Parathyroid adenoma (tissue), 2 donors: ENCODE results near the gene MAOA.

Experiments used
- H2AFZ ChIP-seq: fragments of 300-600 bp; sonication (generic); one replicate; pipeline ENCODE4 v1.7.0; 2017; ENCODE audit warnings: antibody characterized with exemption, mild to moderate bottlenecking
- H3K27ac ChIP-seq: fragments of 300-600 bp; sonication (generic); one replicate; pipeline ENCODE4 v1.7.0; 2017
- H3K27me3 ChIP-seq: fragments of 300-600 bp; sonication (generic); one replicate; pipeline ENCODE4 v1.7.0; 2017; ENCODE audit warnings: low read length; ENCODE audit not compliant: control insufficient read depth, insufficient read depth
- H3K36me3 ChIP-seq: fragments of 300-600 bp; sonication (generic); one replicate; pipeline ENCODE4 v1.7.0; 2017; ENCODE audit warnings: low read length; ENCODE audit not compliant: control insufficient read depth, insufficient read depth
- H3K4me1 ChIP-seq: fragments of 300-600 bp; sonication (generic); one replicate; pipeline ENCODE4 v1.7.0; 2017; ENCODE audit warnings: control low read depth
- H3K4me2 ChIP-seq: fragments of 300-600 bp; sonication (generic); one replicate; pipeline ENCODE4 v1.7.0; 2017; ENCODE audit warnings: low read length
- H3K4me3 ChIP-seq: fragments of 300-600 bp; sonication (generic); one replicate; pipeline ENCODE4 v1.7.0; 2017; ENCODE audit warnings: low read depth, low read length
- H3K79me2 ChIP-seq: fragments of 300-600 bp; sonication (generic); one replicate; pipeline ENCODE4 v1.7.0; 2017; ENCODE audit warnings: control low read depth
- H3K9ac ChIP-seq: fragments of 300-600 bp; sonication (generic); one replicate; pipeline ENCODE4 v1.7.0; 2017; ENCODE audit warnings: mild to moderate bottlenecking
- H3K9me3 ChIP-seq: fragments of 300-600 bp; sonication (generic); one replicate; pipeline ENCODE4 v1.7.0; 2017; ENCODE audit warnings: low read length; ENCODE audit not compliant: control insufficient read depth
- CTCF ChIP-seq: fragments of 300-600 bp; sonication (generic); IDR thresholded peaks from one replicate; pipeline ENCODE4 v1.7.0; 2017; ENCODE audit warnings: antibody characterized with exemption, mild to moderate bottlenecking
- donor health status: primary hyperparathyroidism.

The MAOA gene

DNA sequence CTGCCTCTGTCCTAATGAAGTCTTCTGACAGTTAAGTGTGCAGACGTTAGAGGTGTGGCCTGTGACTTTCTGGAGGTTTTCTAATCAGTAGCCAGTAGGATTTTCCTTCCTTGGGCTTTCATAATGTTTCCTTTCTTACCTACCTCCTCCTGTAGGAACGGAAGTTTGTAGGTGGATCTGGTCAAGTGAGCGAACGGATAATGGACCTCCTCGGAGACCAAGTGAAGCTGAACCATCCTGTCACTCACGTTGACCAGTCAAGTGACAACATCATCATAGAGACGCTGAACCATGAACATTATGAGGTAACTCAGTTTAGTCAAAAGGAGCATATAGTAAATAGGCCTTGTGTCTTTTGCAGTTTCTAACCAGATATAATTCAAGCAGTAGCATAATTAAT, 75.0 kb downstream of the MAOA start:
- Histone ChIP-seq H3K27me3 (no peaks in the 10 kb centered on the region), H3K4me3 (no peak overlapping the region), H3K27ac (no peak overlapping the region), H3K9ac (no peak overlapping the region), H3K4me1 (no peaks in the 10 kb centered on the region), H3K79me2 (no peaks in the 10 kb centered on the region), H2AFZ (no peak overlapping the region), H3K36me3 (no peaks in the 10 kb centered on the region), H3K9me3 (no peaks in the 10 kb centered on the region), H3K4me2 (no peak overlapping the region)
- no peak for TF ChIP-seq CTCF

GRCh38 chrX:43733699-43734098, 77.6 kb downstream of the MAOA start:
- Histone ChIP-seq H3K4me3 (no peak overlapping the region), H2AFZ (no peak overlapping the region), H3K27ac (no peak overlapping the region), H3K9me3 (no peaks in the 10 kb centered on the region), H3K27me3 (no peaks in the 10 kb centered on the region), H3K4me1 (no peaks in the 10 kb centered on the region), H3K4me2 (no peak overlapping the region), H3K36me3 (no peaks in the 10 kb centered on the region), H3K79me2 (no peaks in the 10 kb centered on the region), H3K9ac (no peak overlapping the region)
- TF ChIP-seq CTCF = no peak

DNA sequence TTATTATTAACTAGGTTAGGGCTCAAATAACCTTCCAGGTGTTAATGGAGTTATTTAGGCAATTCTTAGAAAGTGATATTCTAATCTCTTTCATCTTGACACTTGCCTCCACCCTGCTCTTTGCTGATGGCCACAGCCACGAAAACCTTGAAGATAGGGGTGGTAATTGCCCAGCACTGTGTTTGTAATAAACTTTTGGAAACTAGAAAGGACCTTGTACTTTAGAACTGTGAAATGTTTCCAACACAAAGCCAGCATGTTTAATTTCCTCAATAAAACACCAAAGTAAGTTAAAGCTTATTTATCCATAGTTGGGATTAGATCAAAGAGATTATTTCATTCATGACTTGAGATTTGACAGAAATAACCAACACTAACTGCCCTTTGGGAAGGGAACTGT, 78.3 kb downstream of the MAOA start:
- no peaks in the 10 kb centered on the region for H3K4me1 ChIP-seq
- H2AFZ ChIP-seq = no peak overlapping the region
- H3K9me3 ChIP-seq = no peaks in the 10 kb centered on the region
- H3K27ac ChIP-seq = no peak overlapping the region
- H3K79me2 ChIP-seq = no peaks in the 10 kb centered on the region
- H3K27me3 ChIP-seq = no peaks in the 10 kb centered on the region
- H3K9ac ChIP-seq = no peak overlapping the region
- no peak for TF ChIP-seq CTCF
- H3K4me3 ChIP-seq = no peak overlapping the region
- no peaks in the 10 kb centered on the region for H3K36me3 ChIP-seq
- H3K4me2 ChIP-seq = no peak overlapping the region

DNA sequence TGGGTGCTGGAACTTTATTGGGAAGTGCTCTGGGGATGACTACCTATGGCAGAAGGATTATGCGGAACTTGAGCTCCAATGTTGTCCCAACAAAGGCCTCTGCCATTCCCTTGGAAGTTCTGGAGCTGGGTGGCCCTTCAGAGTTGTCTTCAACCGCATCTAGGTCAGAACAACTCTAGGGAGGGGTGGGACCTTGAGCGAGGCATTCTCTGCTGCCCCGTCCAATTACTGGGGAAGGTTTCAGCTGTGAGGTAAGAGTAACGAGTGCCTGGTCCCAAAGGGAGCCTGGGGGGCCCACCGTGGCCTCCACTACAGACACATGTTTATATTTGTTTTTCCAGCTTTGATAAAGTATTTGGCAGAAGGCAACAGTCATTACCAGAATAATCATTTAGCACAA, 79.4 kb downstream of the MAOA start:
- Histone ChIP-seq H3K4me1 (no peaks in the 10 kb centered on the region), H3K9me3 (no peaks in the 10 kb centered on the region), H3K27me3 (no peaks in the 10 kb centered on the region), H3K79me2 (no peaks in the 10 kb centered on the region), H3K27ac (no peak overlapping the region), H2AFZ (no peak overlapping the region), H3K4me3 (no peak overlapping the region), H3K9ac (no peak overlapping the region), H3K36me3 (no peaks in the 10 kb centered on the region), H3K4me2 (no peak overlapping the region)
- no peak for TF ChIP-seq CTCF

DNA sequence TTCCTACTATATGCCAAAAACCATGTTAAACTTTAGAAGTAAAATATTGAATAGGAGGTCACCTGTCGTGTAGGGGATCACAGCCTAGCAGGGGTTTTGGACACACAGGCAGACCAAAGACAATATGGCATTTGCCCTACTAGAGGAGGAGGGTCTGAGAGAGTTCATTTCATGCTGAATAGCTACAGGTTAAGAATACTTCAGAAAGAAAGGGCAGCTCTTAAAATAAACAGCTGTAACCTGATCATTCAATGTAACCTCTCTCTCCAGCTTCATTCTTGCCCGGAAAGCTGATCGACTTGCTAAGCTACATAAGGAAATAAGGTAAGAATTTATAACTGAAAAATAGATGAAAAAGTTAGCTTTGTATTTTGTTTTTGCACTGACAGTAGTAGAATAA, 79.9 kb downstream of the MAOA start:
- H3K9ac ChIP-seq = no peak overlapping the region
- no peaks in the 10 kb centered on the region for H3K27me3 ChIP-seq
- no peaks in the 10 kb centered on the region for H3K36me3 ChIP-seq
- H3K4me2 ChIP-seq = no peak overlapping the region
- no peaks in the 10 kb centered on the region for H3K4me1 ChIP-seq
- no peaks in the 10 kb centered on the region for H3K79me2 ChIP-seq
- H3K27ac ChIP-seq = no peak overlapping the region
- H3K9me3 ChIP-seq = no peaks in the 10 kb centered on the region
- H3K4me3 ChIP-seq = no peak overlapping the region
- H2AFZ ChIP-seq = no peak overlapping the region
- TF ChIP-seq CTCF = no peak
